ENCODE measurements around the gene SPA17. TPM values are rescaled to one million over a fixed set of nuclear protein-coding genes. Genes with fewer than 3 reads are reported as not detected.
A peak's percentile ranks its signal among the peaks of the same experiment; 100 is the strongest.

The SPA17 gene
- total and polyA plus RNA-seq, 9 of the 15 experiments (the other 6 are each of a cell fraction or from before 2014, with no cell fraction given), result 6.0 to 19.5 (median 12.6) TPM

DNA sequence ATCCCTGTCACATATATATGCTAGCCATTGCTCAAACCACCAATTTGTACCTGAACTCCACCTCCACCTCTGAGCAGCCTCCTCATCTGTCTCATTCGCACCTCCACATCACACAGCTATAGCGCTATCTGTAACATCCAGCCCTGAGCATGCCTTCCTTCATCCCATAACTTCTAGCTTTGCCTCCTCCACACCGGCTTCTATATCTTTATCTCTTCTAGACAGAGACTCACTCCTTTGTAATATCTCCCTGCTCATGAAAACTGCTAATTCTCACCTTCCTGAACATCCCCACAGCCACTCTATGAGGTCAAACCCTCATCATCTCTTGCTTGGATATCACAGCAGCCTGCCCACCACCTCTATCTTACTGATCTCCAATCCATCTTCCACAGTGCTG is 6.1 kb upstream of the SPA17 start (continued):
- TF ChIP-seq EP300 (IDR thresholded peaks at IDR 0.05; ENCODE audit: low read length), result peak; percentile 88; the same call in 1 of the 2 replicates
- peak; percentile 74 for TF ChIP-seq HDAC3 (IDR thresholded peaks at IDR 0.05; ENCODE audit: borderline replicate concordance, partially characterized antibody)
- no peak for TF ChIP-seq FOXJ2 (tag; IDR thresholded peaks at IDR 0.05)
- TF ChIP-seq ARID1B (IDR thresholded peaks at IDR 0.05), result peak; percentile 98
- peak; percentile 17; the same call in 1 of the 2 replicates for TF ChIP-seq L3MBTL2 (IDR thresholded peaks at IDR 0.05)
- TF ChIP-seq ZNF696 (CRISPR knock-in tag; conservative IDR thresholded peaks at IDR 0.05), result no peak
- TF ChIP-seq CBFA2T2 (conservative IDR thresholded peaks at IDR 0.05), result peak; percentile 98
- no peak for TF ChIP-seq FOXJ3 (CRISPR knock-in tag; IDR thresholded peaks at IDR 0.05)
- TF ChIP-seq, protein P1, sequence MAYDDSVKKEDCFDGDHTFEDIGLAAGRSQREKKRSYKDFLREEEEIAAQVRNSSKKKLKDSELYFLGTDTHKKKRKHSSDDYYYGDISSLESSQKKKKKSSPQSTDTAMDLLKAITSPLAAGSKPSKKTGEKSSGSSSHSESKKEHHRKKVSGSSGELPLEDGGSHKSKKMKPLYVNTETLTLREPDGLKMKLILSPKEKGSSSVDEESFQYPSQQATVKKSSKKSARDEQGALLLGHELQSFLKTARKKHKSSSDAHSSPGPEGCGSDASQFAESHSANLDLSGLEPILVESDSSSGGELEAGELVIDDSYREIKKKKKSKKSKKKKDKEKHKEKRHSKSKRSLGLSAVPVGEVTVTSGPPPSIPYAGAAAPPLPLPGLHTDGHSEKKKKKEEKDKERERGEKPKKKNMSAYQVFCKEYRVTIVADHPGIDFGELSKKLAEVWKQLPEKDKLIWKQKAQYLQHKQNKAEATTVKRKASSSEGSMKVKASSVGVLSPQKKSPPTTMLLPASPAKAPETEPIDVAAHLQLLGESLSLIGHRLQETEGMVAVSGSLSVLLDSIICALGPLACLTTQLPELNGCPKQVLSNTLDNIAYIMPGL (CRISPR knock-in tag; IDR thresholded peaks at IDR 0.05), result no peak
- no peak for TF ChIP-seq ATF1 (CRISPR knock-in tag; IDR thresholded peaks at IDR 0.05)
- TF ChIP-seq ATF1 (tag; IDR thresholded peaks at IDR 0.05), result no peak

DNA sequence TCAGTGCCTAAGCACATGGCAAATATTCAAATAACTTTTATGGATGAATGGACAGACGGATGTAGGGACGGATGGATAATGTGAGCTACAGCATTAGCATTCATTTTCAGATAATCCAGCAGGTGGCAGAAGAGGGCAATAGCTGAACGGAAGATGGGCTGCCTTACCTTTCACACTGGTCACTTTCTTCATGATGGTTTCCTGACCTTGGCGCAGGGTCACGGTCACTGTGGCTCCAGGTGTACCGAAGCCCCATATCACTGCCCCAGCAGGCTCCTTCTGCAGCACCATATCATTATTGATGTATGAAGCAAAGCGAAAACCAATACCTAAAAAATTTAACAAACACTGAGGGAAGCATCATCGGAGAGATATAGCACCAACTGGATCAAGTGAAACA is 4.5 kb upstream of the SPA17 start:
- no peak overlapping the region for H3K9ac ChIP-seq (ENCODE audit: insufficient read depth in 1 of 2, low read depth in 2 of 2, low read length in 2 of 2)
- peak; percentile 86 for FAIRE-seq
- peak; percentile 48 for ATAC-seq
- no peak overlapping the region for H3K4me2 ChIP-seq (ENCODE audit: insufficient read depth, low read length)
- no TSS peak for BruUV-seq (replicated peaks)
- H3K27me3 ChIP-seq (ENCODE audit: control insufficient read depth in 2 of 2, insufficient read depth in 2 of 2, low read length in 2 of 2), result no peaks in the 10 kb centered on the region
- ChIA-PET CTCF (ENCODE audit: low intra/inter-chr PET ratio) (interaction anchor here (0.7 to 2.6 kb wide), 6 partner anchors 93 to 599 kb away, joined by 3 to 28 read pairs (median 8); partner anchors contain the start of gene ESAM), POLR2A (interaction anchor here (0.7 to 1.2 kb wide), 5 partner anchors 16 to 197 kb away, joined by 3 to 4 read pairs (median 3); no protein-coding TSS in a partner anchor)
- H3K27ac ChIP-seq (ENCODE audit: extremely low read depth, low read depth, low read length), result no peak overlapping the region
- 23% methylated on average over 8 of the region's 8 CpGs for WGBS (ENCODE audit: insufficient coverage, low coverage, missing lambda C conversion rate)
- peaks cover 8 to 25% of the 10 kb centered on the region in 2 experiments for H3K4me1 ChIP-seq (replicated peaks in 1 of 2; ENCODE audit: control insufficient read depth in 2 of 2, insufficient read depth in 2 of 2, low read length in 2 of 2)
- DNase-seq (ENCODE audit: extremely low read depth in 1 of 4, low spot score in 3 of 4), result peak; percentile 61 to 78 (median 66)
- in situ Hi-C loops (cut with MboI) (no loop called here), intact Hi-C loops (cut with micrococcal nuclease) (loop anchor here (1.0 kb wide), 5 partner anchors 25 to 197 kb away; no protein-coding TSS in a partner anchor)
- H4K20me1 ChIP-seq (replicated peaks; ENCODE audit: control insufficient read depth, insufficient read depth, low read length), result 0 out of 2 replicates have a peak, but pooled peaks cover 7% of the 10 kb centered on the region
- H3K36me3 ChIP-seq (ENCODE audit: control insufficient read depth, insufficient read depth, low read length), result no peaks in the 10 kb centered on the region
- no peak overlapping the region for H2AFZ ChIP-seq (ENCODE audit: low read depth, low read length)
- peaks cover 2% of the 10 kb centered on the region; the same call in 1 of the 2 replicates for H3K9me3 ChIP-seq (replicated peaks; ENCODE audit: control insufficient read depth, insufficient read depth, low read depth, low read length)
- no peak overlapping the region for H3K4me3 ChIP-seq
- H3K9me1 ChIP-seq (ENCODE audit: control insufficient read depth, insufficient read depth, low read length), result no peaks in the 10 kb centered on the region
- H3K79me2 ChIP-seq (ENCODE audit: control insufficient read depth, insufficient read depth, low read length), result peaks cover 5% of the 10 kb centered on the region; the same call in 1 of the 3 replicates
- TF ChIP-seq NR2C1 (IDR thresholded peaks at IDR 0.05) (0 out of 2 replicates have a peak, but pooled peaks have one; percentile 19), NR2C1 (tag; IDR thresholded peaks at IDR 0.05) (peak; percentile 69), BCOR (IDR thresholded peaks at IDR 0.05) (no peak), ZNF699 (CRISPR knock-in tag; IDR thresholded peaks at IDR 0.05; ENCODE audit: insufficient replicate concordance) (no peak), CTBP1 (IDR thresholded peaks at IDR 0.05; ENCODE audit: borderline replicate concordance) (peak; percentile 74), POLR2G (IDR thresholded peaks at IDR 0.05; ENCODE audit: low read depth, low read length) (no peak), HDAC2 (IDR thresholded peaks at IDR 0.05) (no peak), GABPB1 (CRISPR knock-in tag; IDR thresholded peaks at IDR 0.05) (no peak), SMARCE1 (IDR thresholded peaks at IDR 0.05) (no peak), SREBF1 (IDR thresholded peaks at IDR 0.05; ENCODE audit: borderline replicate concordance, low read depth, low read length) (no peak)
- TF ChIP-seq, protein P2, sequence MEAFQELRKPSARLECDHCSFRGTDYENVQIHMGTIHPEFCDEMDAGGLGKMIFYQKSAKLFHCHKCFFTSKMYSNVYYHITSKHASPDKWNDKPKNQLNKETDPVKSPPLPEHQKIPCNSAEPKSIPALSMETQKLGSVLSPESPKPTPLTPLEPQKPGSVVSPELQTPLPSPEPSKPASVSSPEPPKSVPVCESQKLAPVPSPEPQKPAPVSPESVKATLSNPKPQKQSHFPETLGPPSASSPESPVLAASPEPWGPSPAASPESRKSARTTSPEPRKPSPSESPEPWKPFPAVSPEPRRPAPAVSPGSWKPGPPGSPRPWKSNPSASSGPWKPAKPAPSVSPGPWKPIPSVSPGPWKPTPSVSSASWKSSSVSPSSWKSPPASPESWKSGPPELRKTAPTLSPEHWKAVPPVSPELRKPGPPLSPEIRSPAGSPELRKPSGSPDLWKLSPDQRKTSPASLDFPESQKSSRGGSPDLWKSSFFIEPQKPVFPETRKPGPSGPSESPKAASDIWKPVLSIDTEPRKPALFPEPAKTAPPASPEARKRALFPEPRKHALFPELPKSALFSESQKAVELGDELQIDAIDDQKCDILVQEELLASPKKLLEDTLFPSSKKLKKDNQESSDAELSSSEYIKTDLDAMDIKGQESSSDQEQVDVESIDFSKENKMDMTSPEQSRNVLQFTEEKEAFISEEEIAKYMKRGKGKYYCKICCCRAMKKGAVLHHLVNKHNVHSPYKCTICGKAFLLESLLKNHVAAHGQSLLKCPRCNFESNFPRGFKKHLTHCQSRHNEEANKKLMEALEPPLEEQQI (IDR thresholded peaks at IDR 0.05), result no peak

Measured in K562 (cell line).